Measurements from ENCODE around the gene SP9.
"Not testable (repeated sequence)": the region's sequence is repeated elsewhere in the genome, so short reads cannot be mapped to it uniquely, and the experiment has no call there.

SP9 gene

GRCh38 chr2:174350018-174350417 lies 15.3 kb downstream of the SP9 start:
- no peak for DNase-seq

- no peak for DNase-seq
Measured at GRCh38 chr2:174350593-174351181, 15.9 kb downstream of the SP9 start.

- DNase-seq: no peak
Measured at GRCh38 chr2:174353004-174353403, 18.2 kb downstream of the SP9 start.

- no peak for DNase-seq
Measured at GRCh38 chr2:174356347-174356746, 21.6 kb downstream of the SP9 start.

GRCh38 chr2:174359663-174360062 lies 24.9 kb downstream of the SP9 start:
- not testable (repeated sequence) for DNase-seq

- DNase-seq: no peak
Measured at GRCh38 chr2:174362949-174363348, 28.2 kb downstream of the SP9 start.

GRCh38 chr2:174363492-174364225 lies 28.9 kb downstream of the SP9 start:
- not testable (repeated sequence) for DNase-seq

- DNase-seq: no peak
Measured at GRCh38 chr2:174364628-174365027, 29.9 kb downstream of the SP9 start.

GRCh38 chr2:174365571-174365970 lies 30.8 kb downstream of the SP9 start:
- no peak for DNase-seq

GRCh38 chr2:174368691-174369090 lies 33.9 kb downstream of the SP9 start:
- no peak for DNase-seq

- DNase-seq: no peak
Measured at GRCh38 chr2:174376967-174377366, 42.2 kb downstream of the SP9 start.

- DNase-seq: no peak
Measured at GRCh38 chr2:174383796-174384195, 49.0 kb downstream of the SP9 start.

- DNase-seq: no peak
Measured at GRCh38 chr2:174385201-174385600, 50.4 kb downstream of the SP9 start.

Data from NCI-H524 treated with DMSO at 0.1 percent for 48 hours (cell line).